PFSK-1 (cell line): ENCODE data around the gene MAN1C1.

ENCODE experiments used
- FOXP2 ChIP-seq: optimal IDR thresholded peaks from 2 replicates; pipeline ENCODE3; 2011; ENCODE audit warnings: borderline replicate concordance, control low read depth, inconsistent platforms; ENCODE audit not compliant: insufficient read depth; ENCODE audit errors: extremely low read length, extremely low read depth
- POLR2AphosphoS5 ChIP-seq: IDR thresholded peaks from 2 replicates; pipeline ENCODE4 v1.6.1; 2012; ENCODE audit warnings: low read depth, mild to moderate bottlenecking, control low read depth, low read length, moderate library complexity
- REST ChIP-seq, 2 experiments: IDR thresholded peaks; 2 replicates each; pipeline versions ENCODE4 v1.6.1 to v1.8.0; 2011 to 2012; ENCODE audit warnings: low read depth in 2 of 2, low read length in 2 of 2, control low read depth in 1 of 2, inconsistent platforms in 1 of 2, mild to moderate bottlenecking in 1 of 2, moderate library complexity in 1 of 2; ENCODE audit not compliant: insufficient read depth in 1 of 2
- SIN3A ChIP-seq: IDR thresholded peaks from 2 replicates; pipeline ENCODE4 v1.6.1; 2012; ENCODE audit warnings: mild to moderate bottlenecking, low read length, moderate library complexity, borderline replicate concordance; ENCODE audit not compliant: insufficient read depth
- TAF1 ChIP-seq: IDR thresholded peaks from 2 replicates; pipeline ENCODE4 v1.6.1; 2012; ENCODE audit warnings: low read length, control low read depth, borderline replicate concordance; ENCODE audit not compliant: insufficient read depth

Gene MAN1C1

GRCh38 chr1:25781130-25781433 is 164.5 kb downstream of the MAN1C1 start:
- TF ChIP-seq TAF1 (no peak), FOXP2 (no peak), REST (IDR thresholded peaks at IDR 0.05; ENCODE audit: insufficient read depth in 1 of 2, low read depth in 2 of 2, low read length in 2 of 2) (no peak), SIN3A (no peak)

DNA sequence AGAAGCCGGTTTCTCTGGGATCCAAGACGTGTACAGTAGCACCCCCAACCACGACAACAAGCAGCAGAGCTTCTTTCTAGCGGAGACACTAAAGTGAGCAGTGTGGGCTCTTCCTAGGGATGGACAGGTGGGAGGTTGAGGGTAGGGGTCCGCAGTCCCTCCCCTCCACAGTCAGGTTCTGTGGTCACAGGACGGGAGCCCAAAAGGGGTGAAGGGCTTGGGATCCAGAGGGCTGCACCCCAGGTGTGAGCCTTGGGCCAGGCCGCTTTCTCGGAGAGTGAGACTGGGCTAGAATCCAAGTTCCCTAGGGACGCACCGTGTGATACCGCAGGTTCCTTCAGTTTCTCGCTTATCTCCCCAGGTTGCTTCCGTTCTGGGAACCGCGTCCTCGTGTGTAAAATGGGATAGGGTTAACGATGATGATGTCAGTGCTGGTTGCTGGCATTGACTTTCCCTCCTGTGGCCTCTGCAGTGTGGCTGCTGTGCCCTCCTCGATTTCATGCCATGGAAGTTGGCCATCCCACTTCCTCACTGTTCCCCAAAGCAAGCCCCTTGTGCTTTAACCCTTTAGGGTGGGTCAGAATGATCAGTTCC is 166.1 kb downstream of the MAN1C1 start:
- TF ChIP-seq TAF1: no peak
- no peak for TF ChIP-seq POLR2AphosphoS5
- TF ChIP-seq SIN3A: no peak
- no peak for TF ChIP-seq FOXP2
- no peak for TF ChIP-seq REST (IDR thresholded peaks at IDR 0.05; ENCODE audit: insufficient read depth in 1 of 2, low read depth in 2 of 2, low read length in 2 of 2)

- TF ChIP-seq TAF1 (no peak), FOXP2 (no peak), POLR2AphosphoS5 (no peak), REST (IDR thresholded peaks at IDR 0.05; ENCODE audit: insufficient read depth in 1 of 2, low read depth in 2 of 2, low read length in 2 of 2) (no peak), SIN3A (no peak)
These were observed 168.0 kb downstream of the MAN1C1 start for GRCh38 chr1:25784575-25785051.

DNA sequence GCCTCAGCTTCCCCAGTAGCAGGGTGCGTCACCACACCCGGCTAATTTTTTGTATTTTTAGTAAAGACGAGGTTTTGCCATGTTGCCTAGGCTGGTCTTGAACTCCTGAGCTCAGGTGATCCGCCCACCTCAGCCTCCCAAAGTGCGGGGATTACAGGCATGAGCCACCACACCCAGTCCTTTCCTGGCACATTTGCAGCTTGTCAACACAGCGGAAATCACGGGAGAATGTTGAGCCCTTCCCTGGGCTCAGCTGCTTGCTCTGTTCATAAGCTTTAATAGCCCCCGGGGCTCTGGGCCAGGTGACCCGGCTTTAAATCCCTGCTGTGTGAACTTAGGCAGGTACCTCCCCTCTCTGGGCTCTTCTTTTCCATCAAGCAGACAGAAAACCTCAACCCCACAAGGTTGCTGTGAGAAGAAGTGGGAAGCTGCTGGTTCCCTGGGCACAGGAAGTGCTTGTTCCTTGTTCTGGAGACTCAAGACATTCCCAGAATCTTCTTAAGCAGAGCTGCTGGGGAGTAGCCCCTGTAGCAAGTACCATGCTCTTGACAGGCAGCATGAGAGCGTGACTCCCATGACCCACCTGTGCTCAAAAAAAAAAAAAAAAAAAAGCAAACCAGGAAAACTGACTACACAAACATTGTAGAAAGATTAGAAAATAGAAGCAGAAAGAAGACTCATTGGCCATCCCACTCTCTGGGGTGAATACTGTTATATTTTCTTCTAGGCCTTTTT is 168.9 kb downstream of the MAN1C1 start:
- TF ChIP-seq FOXP2 (no peak), TAF1 (no peak), REST (IDR thresholded peaks at IDR 0.05; ENCODE audit: insufficient read depth in 1 of 2, low read depth in 2 of 2, low read length in 2 of 2) (no peak), POLR2AphosphoS5 (no peak), SIN3A (no peak)
